HCT116 (cell line): Measurements from ENCODE around the gene SERINC5. TPM values are rescaled to one million over a fixed set of nuclear protein-coding genes. Genes with fewer than 3 reads are reported as not detected.
A peak's percentile ranks its signal among the peaks of the same experiment; 100 is the strongest.

Experiments used
- ATAC-seq: fragments of 200-7000 bp; cut with Tn5 transposase; 2 replicates; pipeline ENCODE4 v1.9.1; 2020; ENCODE audit warnings: mild to moderate bottlenecking, moderate library complexity
- BruUV-seq: library from RNA; stranded (reverse); fragments of 400-500 nt; replicated peaks from 2 replicates; lab custom pipeline; 2021; lab: Mats Ljungman, UMichigan
- CTCF ChIA-PET: fragments of 300-600 bp; sonication (Branson Sonifier 250); formaldehyde crosslinking; loops from one replicate; lab custom pipeline; 2021; ENCODE audit warnings: antibody characterized with exemption; lab: Charles Lee
- POLR2A ChIA-PET: fragments of 300-600, 350-600 bp; sonication (Branson Sonifier 250); formaldehyde crosslinking; loops from one replicate; lab custom pipeline; 2021; ENCODE audit warnings: antibody characterized with exemption; lab: Charles Lee
- RAD21 ChIA-PET, 2 experiments: fragments of 300-600 bp; sonication (Branson Sonifier 250); formaldehyde crosslinking; loops; one replicate each; lab custom pipeline; 2023; ENCODE audit warnings: low total read pairs in 2 of 2; ENCODE audit not compliant: uncharacterized antibody in 2 of 2, unreplicated experiment in 2 of 2, low non-redundant PET in 1 of 2; lab: Charles Lee
- DNase-seq: peaks from one replicate; pipeline ENCODE4 v3.0.0-alpha.2; 2010; ENCODE audit warnings: low read depth, low spot score
- H2AFZ ChIP-seq: fragments of 200-600 bp; shearing (Covaris generic), sonication (generic); 2 replicates; pipeline ENCODE4 v1.6.1; 2017; ENCODE audit warnings: low read depth, mixed run types, mixed read lengths, antibody characterized with exemption, low read length; ENCODE audit not compliant: poor library complexity, severe bottlenecking
- H3K27ac ChIP-seq: 2 replicates; pipeline ENCODE4 v1.5.1; 2012; ENCODE audit warnings: low read depth, low read length
- H3K27me3 ChIP-seq: fragments of 200-600 bp; sonication (generic); 2 replicates; pipeline ENCODE4 v1.6.1; 2016; ENCODE audit warnings: mixed run types, low read length, mixed read lengths; ENCODE audit not compliant: insufficient read depth
- H3K36me3 ChIP-seq, 2 experiments: fragments of 200-500 bp in 1 of 2; fragments of 200-600 bp in 1 of 2; sonication (Bioruptor generic) in 1 of 2; sonication (generic) in 1 of 2; 2 replicates each; pipeline versions ENCODE4 v1.5.1 to v1.6.1; 2014 to 2016; ENCODE audit warnings: low read length in 2 of 2, inconsistent platforms in 1 of 2, mixed read lengths in 1 of 2, mixed run types in 1 of 2; ENCODE audit not compliant: insufficient read depth in 2 of 2, control insufficient read depth in 1 of 2
- H3K4me1 ChIP-seq, 2 experiments: fragments of 200-600 bp in 1 of 2; sonication (generic) in 1 of 2; 2 replicates each; pipeline versions ENCODE4 v1.5.1 to v1.6.1; 2012 to 2017; ENCODE audit warnings: low read length in 2 of 2, inconsistent platforms in 1 of 2, mild to moderate bottlenecking in 1 of 2, mixed read lengths in 1 of 2, mixed run types in 1 of 2, moderate library complexity in 1 of 2; ENCODE audit not compliant: insufficient read depth in 2 of 2, control insufficient read depth in 1 of 2
- H3K4me2 ChIP-seq: fragments of 200-600 bp; sonication (generic); 2 replicates; pipeline ENCODE4 v1.6.1; 2017; ENCODE audit warnings: mixed run types, low read length, mixed read lengths
- H3K4me3 ChIP-seq, 2 experiments: fragments of 200-600 bp in 1 of 2; sonication (generic) in 1 of 2; replicated peaks in 1 of 2; 2 replicates each; pipeline ENCODE4 v1.5.1; 2011 to 2016; ENCODE audit warnings: low read length in 2 of 2, control low read depth in 1 of 2, low read depth in 1 of 2, mild to moderate bottlenecking in 1 of 2, mixed read lengths in 1 of 2, mixed run types in 1 of 2
- H3K79me2 ChIP-seq: fragments of 200-600 bp; sonication (generic); 2 replicates; pipeline ENCODE4 v1.6.1; 2017; ENCODE audit warnings: mild to moderate bottlenecking, mixed run types, low read length, moderate library complexity, mixed read lengths; ENCODE audit not compliant: insufficient read depth
- H3K9ac ChIP-seq: fragments of 200-600 bp; sonication (generic); 2 replicates; pipeline ENCODE4 v1.6.1; 2016; ENCODE audit warnings: low read length, mixed read lengths
- H3K9me2 ChIP-seq: fragments of 200-600 bp; sonication (generic), shearing (Covaris generic); 2 replicates; pipeline ENCODE4 v1.6.1; 2017; ENCODE audit warnings: mixed run types, mild to moderate bottlenecking, moderate library complexity; ENCODE audit not compliant: insufficient read depth
- H3K9me3 ChIP-seq, 2 experiments: fragments of 200-500 bp in 1 of 2; fragments of 200-600 bp in 1 of 2; sonication (Bioruptor generic) in 1 of 2; sonication (generic) in 1 of 2; 2 replicates each; pipeline ENCODE4 v1.6.1; 2014 to 2017; ENCODE audit warnings: low read length in 2 of 2, mixed read lengths in 2 of 2, inconsistent platforms in 1 of 2, low read depth in 1 of 2, mild to moderate bottlenecking in 1 of 2, mixed run types in 1 of 2, moderate library complexity in 1 of 2; ENCODE audit not compliant: control insufficient read depth in 1 of 2, insufficient read depth in 1 of 2
- H4K20me1 ChIP-seq: fragments of 200-600 bp; sonication (generic), shearing (Covaris generic); 2 replicates; pipeline ENCODE4 v1.6.1; 2017; ENCODE audit warnings: mixed run types, mild to moderate bottlenecking, moderate library complexity; ENCODE audit not compliant: insufficient read depth
- ATF3 ChIP-seq: IDR thresholded peaks from 2 replicates; pipeline ENCODE4 v1.6.1; 2012
- CBX3 ChIP-seq: IDR thresholded peaks from 2 replicates; pipeline ENCODE4 v1.6.1; 2012; ENCODE audit warnings: low read depth
- FOSL1 ChIP-seq: IDR thresholded peaks from 2 replicates; pipeline ENCODE4 v1.6.1; 2012; ENCODE audit warnings: low read depth
- JUND ChIP-seq: IDR thresholded peaks from 2 replicates; pipeline ENCODE4 v1.6.1; 2012
- POLR2A ChIP-seq: IDR thresholded peaks from 2 replicates; pipeline ENCODE4 v1.7.0; 2011; ENCODE audit warnings: borderline replicate concordance; ENCODE audit not compliant: insufficient read depth, insufficient read length; ENCODE audit errors: extremely low read depth
- SIN3A ChIP-seq: IDR thresholded peaks from 2 replicates; pipeline ENCODE4 v1.6.1; 2012; ENCODE audit warnings: low read depth
- SRF ChIP-seq: IDR thresholded peaks from 2 replicates; pipeline ENCODE4 v1.6.1; 2012; ENCODE audit warnings: low read depth
- ZBTB33 ChIP-seq: IDR thresholded peaks from 2 replicates; pipeline ENCODE4 v1.6.1; 2011; ENCODE audit warnings: mild to moderate bottlenecking, low read length, moderate library complexity; ENCODE audit not compliant: insufficient replicate concordance; ENCODE audit errors: extremely low read depth
- intact Hi-C: fragments of 100-400 bp; cut with micrococcal nuclease; formaldehyde crosslinking; loops from 2 replicates; pipeline ENCODE4 v1.10.0; 2022
- total RNA-seq: library from RNA; stranded (reverse); gene quantifications from one replicate; pipeline ENCODE4 v1.2.1, GENCODE V29; 2021; ENCODE audit not compliant: unreplicated experiment

The SERINC5 gene
- total RNA-seq, 1 experiment from 2014 or later: 39.3 TPM

- CTCF ChIA-PET: no interaction called here
Measured at GRCh38 chr5:80242849-80243248, 13.0 kb downstream of the SERINC5 start.

GRCh38 chr5:80240368-80240986 is 15.4 kb downstream of the SERINC5 start:
- Histone ChIP-seq H3K9ac (no peak overlapping the region), H3K4me3 (no peak overlapping the region), H3K9me2 (no peaks in the 10 kb centered on the region), H3K4me2 (no peak overlapping the region), H4K20me1 (no peaks in the 10 kb centered on the region), H3K4me1 (peaks cover 3 to 4% of the 10 kb centered on the region in 2 experiments), H2AFZ (no peak overlapping the region), H3K27me3 (no peaks in the 10 kb centered on the region), H3K9me3 (peaks cover 8 to 20% of the 10 kb centered on the region in 2 experiments; a peak in 3 of 4 replicates), H3K36me3 (no peaks in the 10 kb centered on the region), H3K27ac (no peak overlapping the region), H3K79me2 (peaks cover 6% of the 10 kb centered on the region)
- RAD21 ChIA-PET: no interaction called here
- ATAC-seq (no peak), DNase-seq (no peak)
- BruUV-seq: no TSS peak
- POLR2A ChIA-PET: no interaction called here
- intact Hi-C loops: no loop called here
- no peak for TF ChIP-seq ATF3
- TF ChIP-seq POLR2A: no peak
- TF ChIP-seq JUND: no peak
- TF ChIP-seq SIN3A: no peak
- no peak for TF ChIP-seq ZBTB33
- no peak for TF ChIP-seq SRF
- CTCF ChIA-PET: no interaction called here

More at GRCh38 chr5:80242849-80243248, 13.0 kb downstream of the SERINC5 start:
- Histone ChIP-seq H3K9me3 (peaks cover 8 to 20% of the 10 kb centered on the region in 2 experiments; a peak in 3 of 4 replicates), H3K27me3 (no peaks in the 10 kb centered on the region), H3K9ac (no peak overlapping the region), H3K79me2 (peaks cover 20% of the 10 kb centered on the region), H3K9me2 (no peaks in the 10 kb centered on the region), H3K4me3 (no peak overlapping the region), H2AFZ (no peak overlapping the region), H3K4me1 (peaks cover 24 to 27% of the 10 kb centered on the region in 2 experiments), H3K36me3 (no peaks in the 10 kb centered on the region), H4K20me1 (no peaks in the 10 kb centered on the region), H3K4me2 (no peak overlapping the region), H3K27ac (no peak overlapping the region)
- ATAC-seq: no peak
- TF ChIP-seq FOSL1 (no peak), CBX3 (peak; percentile 53)
- ChIA-PET RAD21 (no interaction called here), POLR2A (no interaction called here)
- intact Hi-C loops: no loop called here
- no TSS peak for BruUV-seq
- no peak for DNase-seq
